Natural killer cell (primary cell): ENCODE measurements around the gene NES. TPM values are rescaled to one million over a fixed set of nuclear protein-coding genes. Genes with fewer than 3 reads are reported as not detected.

Experiments
- ATAC-seq, 3 donors: fragments of 150-1000 bp in 2 of 3; fragments of 200-7000 bp in 1 of 3; cut with Tn5 transposase; 1 replicate in 1 of 3; 2 replicates in 2 of 3; pipeline ENCODE4 v1.10.0; 2021; ENCODE audit warnings: mild to moderate bottlenecking in 2 of 3, moderate library complexity in 2 of 3
- DNase-seq, 2 donors: peaks; one replicate each; pipeline versions ENCODE4 v3.0.0 to v3.0.0-alpha.2; 2013 to 2021; ENCODE audit warnings: mixed read lengths in 1 of 2
- H3K27ac ChIP-seq: one replicate; pipeline ENCODE4 v1.5.1; 2013; ENCODE audit warnings: mild to moderate bottlenecking, low read length
- H3K27me3 ChIP-seq: one replicate; pipeline ENCODE4 v1.6.1; 2013; ENCODE audit warnings: low read length; ENCODE audit not compliant: control insufficient read depth, insufficient read depth
- H3K36me3 ChIP-seq: one replicate; pipeline ENCODE4 v1.6.1; 2013; ENCODE audit warnings: low read length; ENCODE audit not compliant: control insufficient read depth, insufficient read depth
- H3K4me1 ChIP-seq: one replicate; pipeline ENCODE4 v1.6.1; 2013; ENCODE audit warnings: low read length; ENCODE audit not compliant: control insufficient read depth, insufficient read depth
- H3K4me3 ChIP-seq: one replicate; pipeline ENCODE4 v1.5.1; 2013; ENCODE audit warnings: low read length
- H3K9me3 ChIP-seq: one replicate; pipeline ENCODE4 v1.6.1; 2013; ENCODE audit warnings: low read length; ENCODE audit not compliant: control insufficient read depth, insufficient read depth
- H3K27ac Mint-ChIP-seq, 2 donors: one replicate each; pipeline ENCODE4 v1.8.0; 2022; ENCODE audit warnings: mild to moderate bottlenecking in 2 of 2, mixed read lengths in 2 of 2, moderate library complexity in 1 of 2
- H3K27me3 Mint-ChIP-seq, 2 donors: one replicate each; pipeline ENCODE4 v1.8.0; 2022; ENCODE audit warnings: low read depth in 2 of 2, mixed read lengths in 2 of 2
- H3K36me3 Mint-ChIP-seq: one replicate; pipeline ENCODE4 v1.8.0; 2022; ENCODE audit warnings: mixed read lengths
- H3K4me1 Mint-ChIP-seq, 2 donors: one replicate each; pipeline ENCODE4 v1.8.0; 2022; ENCODE audit warnings: mixed read lengths in 2 of 2
- H3K4me3 Mint-ChIP-seq: one replicate; pipeline ENCODE4 v1.8.0; 2022; ENCODE audit warnings: mild to moderate bottlenecking, moderate library complexity, mixed read lengths
- H3K9me3 Mint-ChIP-seq, 2 donors: one replicate each; pipeline ENCODE4 v1.8.0; 2022; ENCODE audit warnings: mixed read lengths in 2 of 2
- CTCF ChIP-seq: fragments of 200-600 bp; IDR thresholded peaks from one replicate; pipeline ENCODE4 v1.8.0; 2022; ENCODE audit warnings: antibody characterized with exemption
- WGBS: methylation state at CpG from one replicate; pipeline ENCODE4 v1.1.7; 2013; ENCODE audit warnings: missing lambda C conversion rate; ENCODE audit not compliant: insufficient coverage; 5-methylcytosine and 5-hydroxymethylcytosine counted together
- intact Hi-C: fragments of 100-400 bp; cut with micrococcal nuclease; formaldehyde crosslinking; loops from one replicate; pipeline ENCODE4 v1.14.2; 2022
- total RNA-seq, 4 donors: library from RNA; stranded (reverse); fragments of 120-200 nt in 1 of 4; gene quantifications; one replicate each; pipeline versions ENCODE4 v1.2.3 to v1.2.4, GENCODE V29; 2013 to 2022

The NES gene
- total RNA-seq, 3 donors from 2014 or later (not counting 1 experiment from before 2014, with no cell fraction given), result not detected

GRCh38 chr1:156647351-156647750 lies 29.9 kb downstream of the NES start:
- Mint-ChIP-seq H3K27me3 (peaks cover 49 to 70% of the 10 kb centered on the region in 2 donors), H3K4me1 (peaks cover 8 to 13% of the 10 kb centered on the region in 2 donors), H3K36me3 (no peaks in the 10 kb centered on the region), H3K4me3 (no peak overlapping the region), H3K27ac (no peak overlapping the region), H3K9me3 (no peaks in the 10 kb centered on the region)
- Histone ChIP-seq H3K27ac (no peak overlapping the region), H3K36me3 (no peaks in the 10 kb centered on the region), H3K4me1 (peaks cover 11% of the 10 kb centered on the region), H3K9me3 (no peaks in the 10 kb centered on the region), H3K27me3 (peaks cover 28% of the 10 kb centered on the region), H3K4me3 (no peak overlapping the region)
- DNase-seq (no peak), ATAC-seq (no peak)
- WGBS, result 77% methylated on average over 10 of the region's 10 CpGs
- no peak for TF ChIP-seq CTCF
- intact Hi-C loops, result no loop called here

- peaks cover 32% of the 10 kb centered on the region for H3K27me3 ChIP-seq
- DNase-seq (no peak), ATAC-seq (no peak)
- Mint-ChIP-seq H3K9me3 (no peaks in the 10 kb centered on the region), H3K36me3 (no peaks in the 10 kb centered on the region), H3K4me1 (peaks cover 8 to 16% of the 10 kb centered on the region in 2 donors), H3K4me3 (no peak overlapping the region), H3K27ac (no peak overlapping the region), H3K27me3 (peaks cover 47 to 71% of the 10 kb centered on the region in 2 donors)
- no peak overlapping the region for H3K27ac ChIP-seq
- 21% methylated on average over 51 of the region's 51 CpGs for WGBS
- H3K36me3 ChIP-seq, result no peaks in the 10 kb centered on the region
- no peaks in the 10 kb centered on the region for H3K9me3 ChIP-seq
- TF ChIP-seq CTCF, result no peak
- H3K4me3 ChIP-seq, result no peak overlapping the region
- intact Hi-C loops, result no loop called here
- peaks cover 15% of the 10 kb centered on the region for H3K4me1 ChIP-seq
Measured at GRCh38 chr1:156646738-156647211, 30.4 kb downstream of the NES start.

GRCh38 chr1:156645666-156646065 lies 31.5 kb downstream of the NES start:
- Histone ChIP-seq H3K9me3 (no peaks in the 10 kb centered on the region), H3K27me3 (peaks cover 39% of the 10 kb centered on the region), H3K4me1 (peaks cover 24% of the 10 kb centered on the region), H3K27ac (no peak overlapping the region), H3K4me3 (no peak overlapping the region), H3K36me3 (no peaks in the 10 kb centered on the region)
- peaks cover 51 to 75% of the 10 kb centered on the region in 2 donors for H3K27me3 Mint-ChIP-seq
- no peaks in the 10 kb centered on the region for H3K36me3 Mint-ChIP-seq
- ATAC-seq (no peak), DNase-seq (no peak)
- no peak overlapping the region for H3K27ac Mint-ChIP-seq
- no peak for TF ChIP-seq CTCF
- no peak overlapping the region for H3K4me3 Mint-ChIP-seq
- H3K9me3 Mint-ChIP-seq, result no peaks in the 10 kb centered on the region
- WGBS, result 96% methylated on average over 1 of the region's 1 CpG
- intact Hi-C loops, result no loop called here
- peaks cover 8 to 21% of the 10 kb centered on the region in 2 donors for H3K4me1 Mint-ChIP-seq

- no peak for ATAC-seq
- no peak overlapping the region for H3K27ac ChIP-seq
- H3K27ac Mint-ChIP-seq, result no peak overlapping the region
- peaks cover 55 to 80% of the 10 kb centered on the region in 2 donors for H3K27me3 Mint-ChIP-seq
- H3K36me3 ChIP-seq, result no peaks in the 10 kb centered on the region
- TF ChIP-seq CTCF, result no peak
- WGBS, result 81% methylated on average over 2 of the region's 3 CpGs
- H3K9me3 ChIP-seq, result no peaks in the 10 kb centered on the region
- H3K4me3 Mint-ChIP-seq, result no peak overlapping the region
- peaks cover 8 to 21% of the 10 kb centered on the region in 2 donors for H3K4me1 Mint-ChIP-seq
- peaks cover 42% of the 10 kb centered on the region for H3K27me3 ChIP-seq
- intact Hi-C loops, result no loop called here
- H3K36me3 Mint-ChIP-seq, result no peaks in the 10 kb centered on the region
- peaks cover 24% of the 10 kb centered on the region for H3K4me1 ChIP-seq
- H3K9me3 Mint-ChIP-seq, result no peaks in the 10 kb centered on the region
- H3K4me3 ChIP-seq, result no peak overlapping the region
- no peak for DNase-seq
Measured at GRCh38 chr1:156645056-156645455, 32.2 kb downstream of the NES start.
